ENCODE data around the gene FAM13A.

The FAM13A gene

GRCh38 chr4:88799900-88800299 is 257.1 kb downstream of the FAM13A start:
- Histone ChIP-seq H3K79me2 (ENCODE audit: insufficient read depth, low read length) (no peaks in the 10 kb centered on the region), H3K9me2 (replicated peaks; ENCODE audit: insufficient read depth, low read length) (no peaks in the 10 kb centered on the region), H2AFZ (ENCODE audit: low read depth, low read length, severe bottlenecking) (no peak overlapping the region), H3F3A (ENCODE audit: insufficient read depth) (no peaks in the 10 kb centered on the region), H3K9me3 (ENCODE audit: insufficient read depth, low read length) (no peaks in the 10 kb centered on the region), H3K4me2 (ENCODE audit: low read depth, low read length, poor library complexity, severe bottlenecking) (no peak overlapping the region), H4K20me1 (ENCODE audit: low read depth, low read length) (no peaks in the 10 kb centered on the region), H3K36me3 (ENCODE audit: low read length) (no peaks in the 10 kb centered on the region), H3K27ac (ENCODE audit: low read depth, low read length) (no peak overlapping the region), H3K9ac (ENCODE audit: low read length) (no peak overlapping the region), H3K27me3 (ENCODE audit: low read length) (no peaks in the 10 kb centered on the region), H3K4me3 (ENCODE audit: insufficient read depth, low read length, poor library complexity, severe bottlenecking) (no peak overlapping the region)
- TF ChIP-seq CTCF (IDR thresholded peaks at IDR 0.05; ENCODE audit: insufficient read depth, low read length, poor library complexity, severe bottlenecking) (no peak), EZH2phosphoT487 (conservative IDR thresholded peaks at IDR 0.05; ENCODE audit: low read length) (no peak)

- Histone ChIP-seq H3K9me3 (ENCODE audit: insufficient read depth, low read length) (no peaks in the 10 kb centered on the region), H3K27me3 (ENCODE audit: low read length) (no peaks in the 10 kb centered on the region), H3K79me2 (ENCODE audit: insufficient read depth, low read length) (no peaks in the 10 kb centered on the region), H3K4me2 (ENCODE audit: low read depth, low read length, poor library complexity, severe bottlenecking) (no peak overlapping the region), H3K9me2 (replicated peaks; ENCODE audit: insufficient read depth, low read length) (no peaks in the 10 kb centered on the region), H3K27ac (ENCODE audit: low read depth, low read length) (no peak overlapping the region), H3K4me3 (ENCODE audit: insufficient read depth, low read length, poor library complexity, severe bottlenecking) (no peak overlapping the region), H3K9ac (ENCODE audit: low read length) (no peak overlapping the region), H3K36me3 (ENCODE audit: low read length) (no peaks in the 10 kb centered on the region), H3F3A (ENCODE audit: insufficient read depth) (no peaks in the 10 kb centered on the region), H4K20me1 (ENCODE audit: low read depth, low read length) (no peaks in the 10 kb centered on the region), H2AFZ (ENCODE audit: low read depth, low read length, severe bottlenecking) (no peak overlapping the region)
- no peak for TF ChIP-seq CTCF (IDR thresholded peaks at IDR 0.05; ENCODE audit: insufficient read depth, low read length, poor library complexity, severe bottlenecking)
- no peak for TF ChIP-seq EZH2phosphoT487 (conservative IDR thresholded peaks at IDR 0.05; ENCODE audit: low read length)
These were observed 259.3 kb downstream of the FAM13A start for GRCh38 chr4:88797725-88798124.

GRCh38 chr4:88796545-88796944 is 260.4 kb downstream of the FAM13A start:
- H3K4me2 ChIP-seq (ENCODE audit: low read depth, low read length, poor library complexity, severe bottlenecking), result no peak overlapping the region
- H3K9ac ChIP-seq (ENCODE audit: low read length), result no peak overlapping the region
- no peaks in the 10 kb centered on the region for H3K79me2 ChIP-seq (ENCODE audit: insufficient read depth, low read length)
- no peaks in the 10 kb centered on the region for H3K27me3 ChIP-seq (ENCODE audit: low read length)
- no peak for TF ChIP-seq CTCF (IDR thresholded peaks at IDR 0.05; ENCODE audit: insufficient read depth, low read length, poor library complexity, severe bottlenecking)
- no peak for TF ChIP-seq EZH2phosphoT487 (conservative IDR thresholded peaks at IDR 0.05; ENCODE audit: low read length)
- H3K4me3 ChIP-seq (ENCODE audit: insufficient read depth, low read length, poor library complexity, severe bottlenecking), result no peak overlapping the region
- H3K36me3 ChIP-seq (ENCODE audit: low read length), result no peaks in the 10 kb centered on the region
- no peaks in the 10 kb centered on the region for H3F3A ChIP-seq (ENCODE audit: insufficient read depth)
- no peaks in the 10 kb centered on the region for H3K9me2 ChIP-seq (replicated peaks; ENCODE audit: insufficient read depth, low read length)
- H2AFZ ChIP-seq (ENCODE audit: low read depth, low read length, severe bottlenecking), result no peak overlapping the region
- no peaks in the 10 kb centered on the region for H4K20me1 ChIP-seq (ENCODE audit: low read depth, low read length)
- H3K27ac ChIP-seq (ENCODE audit: low read depth, low read length), result no peak overlapping the region
- H3K9me3 ChIP-seq (ENCODE audit: insufficient read depth, low read length), result no peaks in the 10 kb centered on the region
